K562 (cell line): ENCODE data around the gene TUBB2A. TPM values are rescaled to one million over a fixed set of nuclear protein-coding genes. Genes with fewer than 3 reads are reported as not detected.

ENCODE experiments used
- ATAC-seq: fragments of 200-7000 bp; cut with Tn5 transposase; 3 replicates; pipeline ENCODE4 v1.9.1; 2020; ENCODE audit warnings: moderate library complexity
- BruUV-seq: library from RNA; stranded (reverse); fragments of 400-500 nt; replicated peaks from 2 replicates; lab custom pipeline; 2021; lab: Mats Ljungman, UMichigan
- CTCF ChIA-PET: fragments of 300-600 bp; formaldehyde crosslinking; extraction: SDS; loops from one replicate; lab custom pipeline; 2021; ENCODE audit warnings: low intra/inter-chr PET ratio; lab: Yijun Ruan, JAX
- POLR2A ChIA-PET: fragments of 300-600, 350-650 bp; sonication (Branson Sonifier 250); formaldehyde crosslinking; extraction: SDS; loops from one replicate; lab custom pipeline; 2021; ENCODE audit warnings: antibody characterized with exemption, inconsistent platforms; lab: Yijun Ruan, JAX
- DNase-seq, 4 experiments: peaks; one replicate each; pipeline versions ENCODE4 v3.0.0 to v3.0.0-alpha.2; 2011 to 2018; ENCODE audit warnings: low spot score in 3 of 4, mixed read lengths in 3 of 4; ENCODE audit errors: extremely low read depth in 1 of 4
- FAIRE-seq: peaks from 2 replicates; lab custom pipeline; 2011; peaks lifted over from hg19 to GRCh38; lab: Jason Lieb, UNC
- H2AFZ ChIP-seq: 2 replicates; pipeline ENCODE4 v1.6.0; 2011; ENCODE audit warnings: low read depth, low read length, control low read depth, inconsistent platforms
- H3K27ac ChIP-seq: fragments of 200-600 bp; 3 replicates; pipeline ENCODE4 v1.8.0; 2011; ENCODE audit warnings: low read depth, mild to moderate bottlenecking, control low read depth, inconsistent platforms, low read length, moderate library complexity, mixed read lengths; ENCODE audit errors: extremely low read depth
- H3K27me3 ChIP-seq, 2 experiments: fragments of 300-600 bp in 1 of 2; 2 replicates in 1 of 2; 3 replicates in 1 of 2; pipeline versions ENCODE4 v1.6.0 to v1.8.0; 2011; ENCODE audit warnings: inconsistent platforms in 2 of 2, low read length in 2 of 2, mild to moderate bottlenecking in 1 of 2, mixed read lengths in 1 of 2, moderate library complexity in 1 of 2; ENCODE audit not compliant: control insufficient read depth in 2 of 2, insufficient read depth in 2 of 2
- H3K36me3 ChIP-seq: fragments of 300-600 bp; 3 replicates; pipeline ENCODE4 v1.8.0; 2011; ENCODE audit warnings: mild to moderate bottlenecking, low read length, inconsistent platforms; ENCODE audit not compliant: control insufficient read depth, insufficient read depth
- H3K4me1 ChIP-seq, 2 experiments: fragments of 200-600 bp in 1 of 2; replicated peaks in 1 of 2; 2 replicates in 1 of 2; 3 replicates in 1 of 2; pipeline versions ENCODE4 v1.5.1 to v1.8.0; 2011; ENCODE audit warnings: inconsistent platforms in 2 of 2, low read length in 2 of 2, mild to moderate bottlenecking in 1 of 2, mixed read lengths in 1 of 2, moderate library complexity in 1 of 2; ENCODE audit not compliant: control insufficient read depth in 2 of 2, insufficient read depth in 2 of 2
- H3K4me2 ChIP-seq: 2 replicates; pipeline ENCODE4 v1.6.1; 2011; ENCODE audit warnings: low read length, control low read depth, inconsistent platforms, mixed read lengths; ENCODE audit not compliant: insufficient read depth
- H3K4me3 ChIP-seq: fragments of 200-600 bp; sonication (generic), shearing (Covaris generic); 2 replicates; pipeline ENCODE4 v1.5.1; 2016; ENCODE audit warnings: control low read depth, inconsistent platforms
- H3K79me2 ChIP-seq: fragments of 200-600 bp; 3 replicates; pipeline ENCODE4 v1.8.0; 2011; ENCODE audit warnings: low read length, inconsistent platforms; ENCODE audit not compliant: control insufficient read depth, insufficient read depth
- H3K9ac ChIP-seq, 2 experiments: 2 replicates each; pipeline versions ENCODE4 v1.6.0 to v1.6.1; 2011; ENCODE audit warnings: low read depth in 2 of 2, low read length in 2 of 2, control low read depth in 1 of 2, inconsistent platforms in 1 of 2, mild to moderate bottlenecking in 1 of 2, mixed read lengths in 1 of 2; ENCODE audit not compliant: insufficient read depth in 1 of 2
- H3K9me1 ChIP-seq: one replicate; pipeline ENCODE4 v1.6.0; 2011; ENCODE audit warnings: inconsistent platforms, mild to moderate bottlenecking, low read length, moderate library complexity; ENCODE audit not compliant: control insufficient read depth, insufficient read depth
- H3K9me3 ChIP-seq: replicated peaks from 2 replicates; pipeline ENCODE4 v1.5.1; 2011; ENCODE audit warnings: low read depth, low read length, inconsistent platforms; ENCODE audit not compliant: control insufficient read depth, insufficient read depth
- H4K20me1 ChIP-seq: replicated peaks from 2 replicates; pipeline ENCODE4 v1.6.1; 2011; ENCODE audit warnings: low read length, inconsistent platforms, mixed read lengths; ENCODE audit not compliant: control insufficient read depth, insufficient read depth
- HDAC2 ChIP-seq: fragments of 450-650 bp; IDR thresholded peaks from 2 replicates; pipeline ENCODE4 v1.6.1; 2016; ENCODE audit warnings: mild to moderate bottlenecking
- SNRNP70 ChIP-seq: fragments of 200-400 bp; formaldehyde crosslinking; optimal IDR thresholded peaks from 2 replicates; pipeline ENCODE3; 2017; ENCODE audit warnings: low read depth, low read length
- WGBS: fragments of 100-300 bp; shearing (Covaris generic); methylation state at CpG from one replicate; pipeline ENCODE4 v1.1.6; 2016; ENCODE audit warnings: low coverage, mixed read lengths; ENCODE audit not compliant: insufficient coverage; ENCODE audit errors: missing lambda C conversion rate; 5-methylcytosine and 5-hydroxymethylcytosine counted together
- in situ Hi-C: fragments of 300-500 bp; cut with MboI; formaldehyde crosslinking; loops from 4 replicates; pipeline ENCODE4 v1.15.0; 2018; ENCODE audit warnings: inconsistent platforms, mixed read lengths
- intact Hi-C: fragments of 100-400 bp; cut with micrococcal nuclease; formaldehyde crosslinking; loops from 2 replicates; pipeline ENCODE4 v1.14.2; 2022
- polyA plus RNA-seq, 8 experiments: library from polyadenylated mRNA; depleted of rRNA in 4 of 8; stranded (reverse) in 5 of 8; unstranded in 3 of 8; fragments of >200 nt; fragmentation: Nextera tagmentation in 2 of 8; fragmentation: Illumina TruSeq in 1 of 8; extraction: Ambion mirVana in 2 of 8; extraction: Trizol in 1 of 8; gene quantifications; 2 replicates each; pipeline versions ENCODE4 v1.2.1 to v1.2.3, GENCODE V29; 2011 to 2014; ENCODE audit warnings: inconsistent platforms in 1 of 8, missing spikeins in 1 of 8
- total RNA-seq, 7 experiments: library from RNA; depleted of rRNA in 6 of 7; stranded (reverse); fragments of >200 nt in 6 of 7; fragmentation: Illumina TruSeq in 2 of 7; extraction: Trizol in 2 of 7; gene quantifications; 2 replicates each; pipeline versions ENCODE4 v1.2.1 to v1.2.3, GENCODE V29; 2011 to 2021; ENCODE audit warnings: low replicate concordance in 1 of 7
- TF ChIP-seq, protein P1 (sequence below), 3 experiments: IDR thresholded peaks in 2 of 3; conservative IDR thresholded peaks in 1 of 3; 2 replicates each; pipeline ENCODE4 v1.5.1; 2011 to 2012; ENCODE audit warnings: low read length in 3 of 3, mild to moderate bottlenecking in 3 of 3, control low read depth in 2 of 3, improper control_type of control experiment in 1 of 3, inconsistent platforms in 1 of 3, low read depth in 1 of 3, mixed read lengths in 1 of 3, moderate library complexity in 1 of 3; ENCODE audit not compliant: insufficient read depth in 2 of 3
- TF ChIP-seq, protein P2 (sequence below): IDR thresholded peaks from 2 replicates; pipeline ENCODE4 v1.6.1; 2011; ENCODE audit warnings: borderline replicate concordance, low read depth, mild to moderate bottlenecking, moderate library complexity, low read length; ENCODE audit not compliant: insufficient read depth, poor library complexity, severe bottlenecking

TUBB2A gene
- total and polyA plus RNA-seq, 9 of the 15 experiments (the other 6 are each of a cell fraction or from before 2014, with no cell fraction given): 3.6 to 92.1 (median 45.6) TPM

DNA sequence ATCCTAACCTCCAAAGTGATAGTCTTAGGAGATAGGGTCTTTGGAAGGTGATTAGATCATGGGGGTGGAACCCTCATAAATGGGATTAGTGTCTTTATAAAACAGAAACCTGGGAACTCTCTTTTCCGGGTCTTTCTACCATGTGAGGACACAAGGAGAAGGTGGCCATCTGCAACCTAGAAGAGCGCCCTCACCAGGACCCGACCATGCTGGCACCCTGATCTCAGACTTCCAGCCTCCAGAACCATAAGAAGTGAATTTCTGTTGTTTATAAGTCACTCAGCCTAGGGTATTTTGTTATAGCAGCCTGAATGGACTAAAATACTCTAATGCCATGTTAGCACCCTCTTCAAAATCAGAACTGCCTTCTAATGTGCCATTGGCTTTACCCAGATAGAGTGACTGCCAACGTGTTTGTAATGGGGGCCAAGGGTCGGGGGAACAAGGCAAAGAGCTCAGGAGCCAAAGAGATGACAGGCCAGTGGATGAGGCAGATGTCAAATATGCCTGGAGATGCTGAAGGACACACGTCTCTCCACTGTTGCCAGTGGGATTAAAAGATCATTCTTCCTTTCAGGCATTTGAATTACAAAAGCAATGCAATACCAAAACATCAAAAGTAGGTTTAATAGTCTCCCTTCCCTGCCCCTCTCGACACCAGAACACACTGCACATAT, 49.1 kb upstream of the TUBB2A start:
- ATAC-seq: no peak
- Histone ChIP-seq H4K20me1 (no peaks in the 10 kb centered on the region), H3K36me3 (no peaks in the 10 kb centered on the region), H3K27me3 (no peaks in the 10 kb centered on the region), H2AFZ (no peak overlapping the region), H3K4me1 (peaks cover 33 to 39% of the 10 kb centered on the region in 2 experiments), H3K4me3 (no peak overlapping the region), H3K9me3 (peaks cover 2% of the 10 kb centered on the region; the same call in 1 of the 2 replicates), H3K79me2 (no peaks in the 10 kb centered on the region), H3K27ac (no peak overlapping the region), H3K9ac (no peak overlapping the region), H3K4me2 (no peak overlapping the region), H3K9me1 (no peaks in the 10 kb centered on the region)
- intact Hi-C loops (loop anchor here (5.0 kb wide), 2 partner anchors 46 to 139 kb away; partner anchors contain the start of gene RIPK1), in situ Hi-C loops (no loop called here)
- FAIRE-seq: no peak
- no TSS peak for BruUV-seq
- POLR2A ChIA-PET: interaction anchor here (4.3 kb wide), 1 partner anchor 48 kb away, joined by 15 read pairs; the partner anchor contains the start of gene TUBB2A
- TF ChIP-seq HDAC2 (no peak), SNRNP70 (no peak)
- TF ChIP-seq, protein P1, sequence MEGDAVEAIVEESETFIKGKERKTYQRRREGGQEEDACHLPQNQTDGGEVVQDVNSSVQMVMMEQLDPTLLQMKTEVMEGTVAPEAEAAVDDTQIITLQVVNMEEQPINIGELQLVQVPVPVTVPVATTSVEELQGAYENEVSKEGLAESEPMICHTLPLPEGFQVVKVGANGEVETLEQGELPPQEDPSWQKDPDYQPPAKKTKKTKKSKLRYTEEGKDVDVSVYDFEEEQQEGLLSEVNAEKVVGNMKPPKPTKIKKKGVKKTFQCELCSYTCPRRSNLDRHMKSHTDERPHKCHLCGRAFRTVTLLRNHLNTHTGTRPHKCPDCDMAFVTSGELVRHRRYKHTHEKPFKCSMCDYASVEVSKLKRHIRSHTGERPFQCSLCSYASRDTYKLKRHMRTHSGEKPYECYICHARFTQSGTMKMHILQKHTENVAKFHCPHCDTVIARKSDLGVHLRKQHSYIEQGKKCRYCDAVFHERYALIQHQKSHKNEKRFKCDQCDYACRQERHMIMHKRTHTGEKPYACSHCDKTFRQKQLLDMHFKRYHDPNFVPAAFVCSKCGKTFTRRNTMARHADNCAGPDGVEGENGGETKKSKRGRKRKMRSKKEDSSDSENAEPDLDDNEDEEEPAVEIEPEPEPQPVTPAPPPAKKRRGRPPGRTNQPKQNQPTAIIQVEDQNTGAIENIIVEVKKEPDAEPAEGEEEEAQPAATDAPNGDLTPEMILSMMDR (IDR thresholded peaks at IDR 0.05 in 2 of 3, conservative IDR thresholded peaks at IDR 0.05 in 1 of 3; ENCODE audit: insufficient read depth in 2 of 3, low read depth in 1 of 3, low read length in 3 of 3): peak in 2 of 3 experiments; percentile 28 to 38; a peak in 3 of 6 replicates
- TF ChIP-seq, protein P2, sequence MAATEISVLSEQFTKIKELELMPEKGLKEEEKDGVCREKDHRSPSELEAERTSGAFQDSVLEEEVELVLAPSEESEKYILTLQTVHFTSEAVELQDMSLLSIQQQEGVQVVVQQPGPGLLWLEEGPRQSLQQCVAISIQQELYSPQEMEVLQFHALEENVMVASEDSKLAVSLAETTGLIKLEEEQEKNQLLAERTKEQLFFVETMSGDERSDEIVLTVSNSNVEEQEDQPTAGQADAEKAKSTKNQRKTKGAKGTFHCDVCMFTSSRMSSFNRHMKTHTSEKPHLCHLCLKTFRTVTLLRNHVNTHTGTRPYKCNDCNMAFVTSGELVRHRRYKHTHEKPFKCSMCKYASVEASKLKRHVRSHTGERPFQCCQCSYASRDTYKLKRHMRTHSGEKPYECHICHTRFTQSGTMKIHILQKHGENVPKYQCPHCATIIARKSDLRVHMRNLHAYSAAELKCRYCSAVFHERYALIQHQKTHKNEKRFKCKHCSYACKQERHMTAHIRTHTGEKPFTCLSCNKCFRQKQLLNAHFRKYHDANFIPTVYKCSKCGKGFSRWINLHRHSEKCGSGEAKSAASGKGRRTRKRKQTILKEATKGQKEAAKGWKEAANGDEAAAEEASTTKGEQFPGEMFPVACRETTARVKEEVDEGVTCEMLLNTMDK: peak; percentile 33
- DNase-seq: no peak
- WGBS: 65% methylated on average over 7 of the region's 7 CpGs
- CTCF ChIA-PET: no interaction called here
